Epithelial cell of prostate (primary cell): Measurements from ENCODE around the gene JMJD6.

Source experiments
- DNase-seq: peaks from one replicate; pipeline ENCODE4 v3.0.0-alpha.2; 2011; ENCODE audit warnings: low read depth, low spot score
- H3K27ac ChIP-seq: fragments of 450-650 bp; 2 replicates; pipeline ENCODE4 v1.5.1; 2017; ENCODE audit warnings: mild to moderate bottlenecking

JMJD6 gene

DNA sequence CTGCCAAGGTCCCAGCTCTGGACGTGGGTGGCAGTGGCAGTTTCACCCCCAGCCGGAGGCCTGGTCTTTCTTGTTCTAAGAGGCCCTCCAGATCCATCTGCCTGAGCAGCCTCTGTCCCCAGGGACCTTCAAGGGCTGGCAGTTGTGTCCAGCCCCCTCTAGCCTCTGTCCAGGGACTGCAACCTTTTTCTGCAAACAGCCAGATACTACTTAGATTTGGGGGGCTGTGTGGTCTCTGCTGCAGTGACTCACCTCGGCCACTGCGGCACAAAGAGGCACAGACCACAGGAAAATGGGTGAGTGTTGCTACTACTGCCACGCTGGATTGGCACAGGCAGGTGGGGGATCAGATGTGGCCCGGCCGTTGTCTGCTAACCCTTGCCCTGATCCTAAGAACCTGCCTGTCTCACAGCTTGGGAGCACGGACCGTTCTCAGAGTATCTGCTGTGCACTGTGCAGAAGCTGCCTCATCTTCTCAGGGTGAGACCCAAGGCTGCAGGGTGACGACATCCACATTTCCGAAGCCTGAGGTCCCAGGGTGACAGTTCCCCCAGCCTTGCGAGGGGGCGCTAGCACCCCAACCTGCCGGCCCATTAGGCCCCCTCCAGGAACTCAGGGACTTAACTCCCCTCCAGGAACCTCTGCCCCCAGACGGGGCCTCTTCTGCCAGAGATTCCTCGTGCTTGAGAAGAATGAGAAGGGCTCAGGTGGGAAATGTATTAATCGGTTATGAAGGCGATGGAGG is 43.2 kb downstream of the JMJD6 start:
- H3K27ac ChIP-seq, result no peak overlapping the region

DNA sequence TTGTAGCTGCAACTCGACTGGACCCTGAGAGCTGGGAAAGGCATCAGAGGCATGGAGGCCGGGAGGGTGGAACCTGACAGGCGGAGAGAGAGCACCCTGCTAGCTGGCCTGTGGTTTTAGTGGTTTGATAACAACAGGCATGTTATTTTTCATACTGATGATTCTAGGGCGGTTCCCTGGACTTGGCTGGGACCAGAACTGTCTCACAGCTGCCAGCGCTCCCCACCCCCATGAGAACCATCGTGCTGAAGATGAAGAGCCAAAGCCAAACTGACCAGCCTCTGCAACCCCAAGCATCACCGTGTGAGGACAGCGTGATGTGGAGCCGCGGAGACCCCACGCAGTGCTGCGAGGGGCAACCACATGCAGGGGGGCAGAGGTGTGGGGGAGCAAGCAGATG is 44.1 kb downstream of the JMJD6 start:
- DNase-seq, result no peak
- H3K27ac ChIP-seq, result no peak overlapping the region

More for the DNA sequence above, 43.2 kb downstream of the JMJD6 start:
- DNase-seq, result no peak

DNA sequence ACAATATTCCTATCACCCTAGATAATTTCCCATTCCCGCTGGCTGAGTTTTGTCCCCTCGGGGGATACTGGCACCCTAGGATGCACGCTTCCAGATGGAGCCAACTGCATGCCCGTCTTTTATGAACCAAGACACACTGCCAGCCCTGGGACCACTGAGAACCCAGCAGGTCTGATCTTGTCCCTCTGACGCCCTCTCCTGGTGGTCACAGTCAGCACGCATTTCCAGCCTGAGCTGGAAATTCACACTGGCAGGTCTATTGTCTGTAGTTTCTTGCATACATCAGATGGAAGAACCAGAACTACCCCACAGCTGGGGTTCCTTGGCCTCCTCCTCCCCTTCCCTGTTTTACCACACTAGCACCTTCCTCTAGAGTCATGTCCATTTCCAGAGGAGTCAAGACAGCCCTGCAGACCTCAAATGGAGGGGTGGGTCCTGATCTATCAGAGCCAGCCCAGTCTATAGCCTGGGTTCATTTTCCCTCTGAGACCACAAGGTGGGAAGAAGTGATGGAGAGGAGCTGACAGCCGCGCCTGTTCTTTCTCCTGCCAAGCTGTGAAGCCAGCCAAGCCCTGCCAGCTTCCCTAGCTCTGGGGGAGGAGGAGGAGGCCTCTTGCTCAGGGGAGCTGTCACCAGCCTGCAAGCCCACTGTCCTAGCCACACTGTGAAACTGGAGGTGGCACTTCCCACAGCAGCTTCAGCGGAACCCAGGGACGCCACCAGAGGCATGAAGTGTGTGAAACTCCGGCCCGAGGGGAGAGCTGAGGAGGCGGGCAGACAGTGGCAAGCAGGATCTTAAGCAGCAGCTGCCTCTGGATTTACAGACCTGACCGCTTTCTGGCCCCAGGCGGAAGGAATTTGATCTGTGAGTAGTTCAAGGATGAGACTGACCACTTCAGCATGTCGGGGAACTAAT is 44.9 kb downstream of the JMJD6 start:
- H3K27ac ChIP-seq, result no peak overlapping the region

DNA sequence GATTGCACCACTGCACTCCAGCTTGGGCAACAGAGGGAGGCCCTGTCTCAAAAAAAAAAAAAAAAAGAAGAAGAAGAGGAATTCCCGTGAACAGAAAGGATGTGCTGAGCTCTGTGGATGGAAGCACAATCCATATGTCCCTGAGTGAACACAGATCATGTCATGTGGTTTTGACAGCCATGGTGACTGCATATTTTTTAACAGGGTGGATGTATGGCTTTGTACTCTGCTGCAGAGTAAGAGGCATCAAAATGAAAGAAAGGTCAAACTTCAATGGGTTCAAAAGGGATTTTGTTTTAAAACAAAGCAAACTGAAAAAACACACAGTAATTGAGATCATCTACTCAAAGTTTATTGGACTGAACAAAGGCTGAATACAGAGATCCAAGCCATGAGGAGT is 47.2 kb downstream of the JMJD6 start:
- no peak for DNase-seq
- H3K27ac ChIP-seq, result no peak overlapping the region

More for the DNA sequence above, 44.9 kb downstream of the JMJD6 start:
- no peak for DNase-seq

DNA sequence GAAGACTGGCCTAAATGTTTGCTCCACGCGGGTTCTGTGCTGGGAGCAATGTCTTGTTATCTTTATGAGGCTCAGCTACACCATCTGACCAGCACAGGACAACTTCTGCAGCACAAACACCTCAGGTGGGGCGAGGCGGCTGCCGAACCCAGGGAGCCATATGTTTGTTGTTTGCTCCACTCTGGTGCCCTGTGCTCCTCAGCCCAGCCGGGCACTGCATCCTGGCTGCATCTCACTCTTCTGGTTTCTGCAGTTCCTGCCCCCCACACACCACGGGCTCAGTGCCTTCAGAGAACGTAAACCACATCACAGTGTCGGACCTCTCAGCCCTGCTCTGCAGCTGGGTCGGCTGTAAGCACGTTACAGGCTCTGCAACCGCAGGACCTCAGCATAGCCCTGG is 48.1 kb downstream of the JMJD6 start:
- H3K27ac ChIP-seq, result no peak overlapping the region
- no peak for DNase-seq

DNA sequence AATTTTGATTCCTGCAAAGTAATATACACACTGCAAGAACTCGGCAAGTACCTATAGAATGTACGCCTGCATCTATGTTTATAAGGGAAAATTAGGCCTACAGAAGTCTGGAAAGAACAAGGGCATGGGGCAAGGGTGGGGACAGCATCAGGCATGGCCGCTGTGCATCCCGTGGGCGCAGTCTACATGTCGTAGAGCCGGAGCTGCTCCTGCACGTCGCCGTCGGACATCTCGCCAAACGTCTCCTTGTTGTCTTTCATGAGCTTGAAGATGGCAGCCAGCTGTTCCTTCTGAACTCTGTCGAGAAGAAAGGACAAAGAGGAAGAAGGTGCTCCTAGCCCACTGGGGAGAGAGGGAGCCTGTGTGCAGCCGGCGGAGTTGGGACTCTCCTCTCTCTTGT is 49.0 kb downstream of the JMJD6 start:
- no peak overlapping the region for H3K27ac ChIP-seq
- DNase-seq, result no peak

DNA sequence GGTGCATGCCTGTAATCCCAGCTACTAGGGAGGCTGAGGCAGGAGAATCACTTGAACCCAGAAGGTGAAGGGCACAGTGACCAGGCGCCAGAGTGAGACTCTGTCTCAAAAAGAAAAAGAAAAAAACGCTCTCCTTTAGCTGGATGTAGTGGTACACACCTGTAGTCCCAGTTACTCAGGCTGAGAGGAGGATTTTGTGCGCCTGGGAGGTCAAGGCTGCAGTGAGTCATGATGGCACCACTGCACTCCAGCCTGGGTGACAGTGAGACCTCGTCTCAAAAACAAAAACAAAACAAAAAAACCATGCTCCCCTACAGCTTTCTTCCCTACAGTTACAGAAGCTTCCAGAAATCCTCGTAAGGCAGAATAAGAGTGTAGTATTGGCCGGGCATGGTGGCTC is 49.8 kb downstream of the JMJD6 start:
- H3K27ac ChIP-seq, result no peak overlapping the region
- no peak for DNase-seq

DNA sequence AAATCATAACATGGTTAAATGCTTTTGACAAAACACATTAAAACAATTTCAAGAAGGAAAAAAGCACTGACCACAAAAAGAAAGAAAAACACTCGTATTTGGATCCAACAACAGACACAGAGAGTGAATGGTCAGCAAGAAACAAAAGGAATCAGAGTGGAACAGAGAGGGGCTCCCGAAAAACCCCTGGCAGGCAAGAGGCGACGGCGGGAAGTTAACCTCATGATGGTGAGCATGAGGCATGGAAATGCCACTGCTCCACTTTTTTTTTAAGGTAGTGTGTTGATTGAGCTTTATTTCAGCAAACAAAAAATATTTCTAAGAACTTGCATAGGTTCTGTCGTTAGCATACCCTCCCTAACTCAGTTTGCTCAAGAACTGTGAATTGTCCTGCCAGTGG is 50.8 kb downstream of the JMJD6 start:
- no peak for DNase-seq
- no peak overlapping the region for H3K27ac ChIP-seq

DNA sequence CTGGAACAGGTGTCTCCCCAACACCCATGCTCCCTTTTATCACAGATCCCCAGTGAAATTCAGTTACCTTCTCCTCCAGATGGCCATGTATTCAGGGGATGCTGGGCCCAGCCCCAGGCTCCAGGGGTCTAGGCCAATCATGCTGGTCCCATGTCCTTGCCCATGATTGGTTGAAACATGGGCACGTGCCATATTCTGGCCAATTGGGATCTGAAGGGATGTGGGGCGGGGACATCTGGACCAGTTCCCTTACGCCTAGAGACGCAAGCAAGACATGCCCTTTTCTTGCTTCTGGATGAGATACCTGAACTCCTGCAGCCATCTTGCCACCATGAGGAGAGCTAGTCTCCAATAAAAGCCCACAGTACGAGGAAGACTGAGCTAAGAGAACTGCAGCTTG is 51.8 kb downstream of the JMJD6 start:
- DNase-seq, result no peak
- no peak overlapping the region for H3K27ac ChIP-seq

GRCh38 chr17:76673729-76674128 is 52.7 kb downstream of the JMJD6 start:
- H3K27ac ChIP-seq, result no peak overlapping the region
- DNase-seq, result no peak

DNA sequence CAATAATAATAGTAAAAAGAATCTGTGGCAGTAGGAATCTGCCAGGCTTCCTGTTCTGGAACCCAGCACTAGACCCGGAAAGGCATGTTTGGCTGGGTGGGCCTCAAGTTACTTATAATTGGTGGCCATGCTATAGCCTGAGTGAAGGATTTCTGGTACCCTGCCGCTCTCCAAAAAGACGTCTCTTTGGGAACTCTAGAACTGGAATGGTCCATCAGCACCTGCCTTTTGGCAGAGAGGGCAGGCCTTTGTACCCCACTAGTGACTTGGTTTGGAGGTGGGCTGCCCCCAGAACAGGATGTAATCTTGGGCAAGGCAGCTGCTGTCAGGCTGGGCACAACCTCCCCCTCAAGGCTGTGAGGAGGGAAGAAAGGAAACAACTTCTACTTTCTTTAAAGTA is 53.5 kb downstream of the JMJD6 start:
- no peak for DNase-seq
- H3K27ac ChIP-seq, result no peak overlapping the region

- peak overlapping the region; percentile 91 for H3K27ac ChIP-seq
- DNase-seq, result no peak
Measured at GRCh38 chr17:76672270-76672851, 54.0 kb downstream of the JMJD6 start.

GRCh38 chr17:76671912-76672262 is 54.5 kb downstream of the JMJD6 start:
- no peak for DNase-seq
- H3K27ac ChIP-seq, result peak overlapping the region; percentile 91

GRCh38 chr17:76671123-76671911 is 55.1 kb downstream of the JMJD6 start:
- DNase-seq, result peak; percentile 100
- H3K27ac ChIP-seq, result peak overlapping the region; percentile 91

DNA sequence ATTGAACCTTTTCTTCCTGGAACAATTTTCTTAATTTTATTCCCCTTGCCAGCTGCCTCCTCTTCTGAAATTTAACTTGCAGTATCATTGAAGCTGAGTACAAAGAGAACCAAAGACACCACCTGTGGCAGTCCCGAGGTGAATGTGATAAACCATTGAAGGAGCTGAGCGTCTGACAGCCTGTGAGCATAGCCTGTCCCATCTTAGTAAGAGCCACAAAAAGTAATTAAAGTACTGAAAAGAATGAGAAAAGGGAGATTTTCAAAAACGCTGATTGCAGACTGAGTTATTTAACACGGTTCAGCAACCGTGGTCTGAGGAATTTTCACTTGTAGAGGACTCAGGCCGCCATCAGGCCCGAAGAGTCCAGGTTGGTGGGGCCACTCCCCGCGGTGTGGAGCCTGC is 55.7 kb downstream of the JMJD6 start:
- peak overlapping the region; percentile 91 for H3K27ac ChIP-seq
- no peak for DNase-seq

DNA sequence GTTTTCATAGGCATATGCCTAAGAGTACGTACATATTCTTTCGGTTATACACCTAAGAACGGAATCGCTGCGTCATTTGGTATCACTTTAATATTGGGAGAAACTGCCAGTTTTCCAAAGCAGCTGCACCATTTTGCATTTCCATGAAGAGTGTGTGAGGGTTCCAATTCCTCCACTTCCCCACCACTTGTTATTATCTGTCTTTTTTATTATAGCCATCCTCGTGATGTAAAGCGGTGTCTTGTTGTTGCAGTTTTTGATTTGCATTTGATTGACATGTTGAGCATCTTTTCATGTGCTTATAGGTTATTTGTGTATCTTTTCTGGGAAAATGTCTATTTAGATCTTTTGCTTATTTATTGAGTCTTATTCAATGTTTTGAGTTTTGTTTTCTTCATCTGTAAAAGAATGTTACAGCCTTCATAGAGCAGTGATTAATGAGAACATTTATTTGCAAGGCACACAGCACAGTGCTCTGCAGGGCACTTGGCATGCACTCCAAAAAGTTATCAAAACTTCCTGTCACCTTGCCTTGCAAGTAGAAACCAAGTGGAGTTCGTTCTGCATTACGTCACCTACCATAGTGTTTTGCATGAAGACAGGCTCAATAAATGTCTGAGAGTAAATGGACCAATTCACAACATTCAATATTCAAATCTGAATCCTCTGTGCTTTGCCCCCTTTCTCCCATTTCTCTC is 56.2 kb downstream of the JMJD6 start:
- peak overlapping the region; percentile 91 for H3K27ac ChIP-seq
- no peak for DNase-seq
